ENCODE data around the gene RHBDL1.

Gene RHBDL1

GRCh38 chr16:641326-642188, 33.9 kb upstream of the RHBDL1 start, which contains the start of gene MCRIP2:
Gene MCRIP2, plus strand, starts transcription at chr16:641828. Its CDS starts 164 bp downstream, at chr16:641992.
- TF ChIP-seq, protein P1, sequence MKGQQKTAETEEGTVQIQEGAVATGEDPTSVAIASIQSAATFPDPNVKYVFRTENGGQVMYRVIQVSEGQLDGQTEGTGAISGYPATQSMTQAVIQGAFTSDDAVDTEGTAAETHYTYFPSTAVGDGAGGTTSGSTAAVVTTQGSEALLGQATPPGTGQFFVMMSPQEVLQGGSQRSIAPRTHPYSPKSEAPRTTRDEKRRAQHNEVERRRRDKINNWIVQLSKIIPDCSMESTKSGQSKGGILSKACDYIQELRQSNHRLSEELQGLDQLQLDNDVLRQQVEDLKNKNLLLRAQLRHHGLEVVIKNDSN (IDR thresholded peaks at IDR 0.05) = no peak
- TF ChIP-seq TCF12 (IDR thresholded peaks at IDR 0.05; ENCODE audit: low read depth) = peak; percentile 34; the same call in 1 of the 2 replicates
- no peak for TF ChIP-seq TEAD4 (IDR thresholded peaks at IDR 0.05)
- no peak for TF ChIP-seq CREB1 (IDR thresholded peaks at IDR 0.05; ENCODE audit: low read depth)
- TF ChIP-seq MAX (IDR thresholded peaks at IDR 0.05) = peak; percentile 79
- TF ChIP-seq TAF1 (IDR thresholded peaks at IDR 0.05; ENCODE audit: low read depth) = peak; percentile 55; the same call in 1 of the 2 replicates
- TF ChIP-seq FOXM1 (IDR thresholded peaks at IDR 0.05; ENCODE audit: borderline replicate concordance, low read depth) = no peak
- TF ChIP-seq YY1 (IDR thresholded peaks at IDR 0.05; ENCODE audit: low read depth) = peak; percentile 79
- 0 out of 2 replicates have a peak, but pooled peaks have one; percentile 52 for TF ChIP-seq ZBTB7A (IDR thresholded peaks at IDR 0.05; ENCODE audit: low read depth)
- TF ChIP-seq EGR1 (IDR thresholded peaks at IDR 0.05) = peak; percentile 90
- TF ChIP-seq NFIC (IDR thresholded peaks at IDR 0.05) = peak; percentile 25; the same call in 1 of the 2 replicates
- TF ChIP-seq RAD21 (IDR thresholded peaks at IDR 0.05; ENCODE audit: low read depth) = no peak
- TF ChIP-seq CEBPB (IDR thresholded peaks at IDR 0.05) = no peak
- TF ChIP-seq EP300 (IDR thresholded peaks at IDR 0.05; ENCODE audit: borderline replicate concordance) = no peak
- TF ChIP-seq REST (IDR thresholded peaks at IDR 0.05; ENCODE audit: low read depth) = no peak

GRCh38 chr16:642189-643049, 33.1 kb upstream of the RHBDL1 start:
- TF ChIP-seq REST (IDR thresholded peaks at IDR 0.05; ENCODE audit: low read depth) (no peak), TAF1 (IDR thresholded peaks at IDR 0.05; ENCODE audit: low read depth) (no peak), TEAD4 (IDR thresholded peaks at IDR 0.05) (0 out of 2 replicates have a peak, but pooled peaks have one; percentile 15), YY1 (IDR thresholded peaks at IDR 0.05; ENCODE audit: low read depth) (peak; percentile 16; the same call in 1 of the 2 replicates), ZBTB7A (IDR thresholded peaks at IDR 0.05; ENCODE audit: low read depth) (no peak), MAX (IDR thresholded peaks at IDR 0.05) (peak; percentile 94), RAD21 (IDR thresholded peaks at IDR 0.05; ENCODE audit: low read depth) (no peak), TCF12 (IDR thresholded peaks at IDR 0.05; ENCODE audit: low read depth) (no peak; the same call in none of the 2 replicates)
- TF ChIP-seq, protein P1 (IDR thresholded peaks at IDR 0.05) = peak; percentile 88

DNA sequence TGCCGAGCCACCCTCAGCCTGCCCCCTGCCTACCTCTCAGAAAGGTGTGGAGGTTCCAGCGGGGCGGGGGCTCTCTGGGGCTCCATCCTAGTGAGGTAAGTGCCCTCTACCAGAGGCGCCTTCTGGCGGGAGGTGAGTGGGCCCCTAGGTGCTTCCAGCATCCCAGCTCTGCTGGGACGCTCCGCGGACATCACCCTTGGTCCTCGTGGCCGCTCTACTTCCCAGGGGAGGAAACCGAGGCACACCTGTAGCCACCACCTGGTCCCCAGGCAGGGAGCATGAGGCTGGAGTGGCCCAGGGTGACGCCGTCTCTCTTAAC, 32.5 kb upstream of the RHBDL1 start:
- TF ChIP-seq ZBTB7A (IDR thresholded peaks at IDR 0.05; ENCODE audit: low read depth) (no peak), REST (IDR thresholded peaks at IDR 0.05; ENCODE audit: low read depth) (no peak), CEBPB (IDR thresholded peaks at IDR 0.05) (no peak), TCF12 (IDR thresholded peaks at IDR 0.05; ENCODE audit: low read depth) (no peak), TEAD4 (IDR thresholded peaks at IDR 0.05) (no peak), CREB1 (IDR thresholded peaks at IDR 0.05; ENCODE audit: low read depth) (no peak), RAD21 (IDR thresholded peaks at IDR 0.05; ENCODE audit: low read depth) (no peak), EP300 (IDR thresholded peaks at IDR 0.05; ENCODE audit: borderline replicate concordance) (no peak), TAF1 (IDR thresholded peaks at IDR 0.05; ENCODE audit: low read depth) (no peak)
- TF ChIP-seq, protein P1 (IDR thresholded peaks at IDR 0.05) = no peak

All from Ishikawa (cell line).